Suppressor macrophage treated with lipopolysaccharide for 1 hour (primary cell): ENCODE measurements around the gene MRGPRG.

Experiments
- DNase-seq, 3 donors: peaks; one replicate each; pipeline ENCODE4 v3.0.0-alpha.2; 2020 to 2022

The MRGPRG gene

DNA sequence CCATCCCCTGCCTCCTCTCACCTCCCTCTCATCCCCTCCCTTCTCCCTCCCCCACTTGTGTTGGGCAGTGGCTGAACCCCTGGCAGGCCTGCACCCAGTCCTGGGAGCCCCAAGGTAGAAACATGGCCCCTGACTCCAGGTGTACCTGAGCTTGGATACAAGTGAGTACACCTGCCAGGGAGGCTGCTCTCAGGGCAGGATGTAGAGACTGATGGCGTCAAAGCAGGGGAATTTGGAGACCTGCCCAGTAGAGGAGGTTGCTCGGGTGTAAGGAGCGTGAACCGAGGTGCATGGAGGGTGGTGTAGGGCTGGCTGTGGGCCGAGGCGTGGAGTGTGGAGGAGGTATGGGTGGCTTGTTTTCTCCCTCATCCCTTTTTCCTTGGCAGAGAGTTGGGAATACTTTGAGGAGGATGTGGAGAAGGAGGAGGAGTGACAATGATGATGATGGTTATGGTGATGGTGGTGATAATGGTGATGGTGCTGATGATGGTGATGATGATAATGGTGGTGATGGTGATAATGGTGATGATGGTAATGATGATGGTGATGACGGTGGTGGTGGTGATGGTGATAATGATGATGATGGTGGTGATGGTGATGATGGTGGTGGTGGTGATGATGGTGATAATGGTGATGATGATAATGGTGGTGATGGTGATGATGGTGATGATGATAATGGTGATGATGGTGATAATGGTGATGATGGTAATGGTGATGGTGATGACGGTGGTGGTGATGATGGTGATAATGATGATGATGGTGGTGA, 12.3 kb downstream of the MRGPRG start:
- no peak for DNase-seq

DNA sequence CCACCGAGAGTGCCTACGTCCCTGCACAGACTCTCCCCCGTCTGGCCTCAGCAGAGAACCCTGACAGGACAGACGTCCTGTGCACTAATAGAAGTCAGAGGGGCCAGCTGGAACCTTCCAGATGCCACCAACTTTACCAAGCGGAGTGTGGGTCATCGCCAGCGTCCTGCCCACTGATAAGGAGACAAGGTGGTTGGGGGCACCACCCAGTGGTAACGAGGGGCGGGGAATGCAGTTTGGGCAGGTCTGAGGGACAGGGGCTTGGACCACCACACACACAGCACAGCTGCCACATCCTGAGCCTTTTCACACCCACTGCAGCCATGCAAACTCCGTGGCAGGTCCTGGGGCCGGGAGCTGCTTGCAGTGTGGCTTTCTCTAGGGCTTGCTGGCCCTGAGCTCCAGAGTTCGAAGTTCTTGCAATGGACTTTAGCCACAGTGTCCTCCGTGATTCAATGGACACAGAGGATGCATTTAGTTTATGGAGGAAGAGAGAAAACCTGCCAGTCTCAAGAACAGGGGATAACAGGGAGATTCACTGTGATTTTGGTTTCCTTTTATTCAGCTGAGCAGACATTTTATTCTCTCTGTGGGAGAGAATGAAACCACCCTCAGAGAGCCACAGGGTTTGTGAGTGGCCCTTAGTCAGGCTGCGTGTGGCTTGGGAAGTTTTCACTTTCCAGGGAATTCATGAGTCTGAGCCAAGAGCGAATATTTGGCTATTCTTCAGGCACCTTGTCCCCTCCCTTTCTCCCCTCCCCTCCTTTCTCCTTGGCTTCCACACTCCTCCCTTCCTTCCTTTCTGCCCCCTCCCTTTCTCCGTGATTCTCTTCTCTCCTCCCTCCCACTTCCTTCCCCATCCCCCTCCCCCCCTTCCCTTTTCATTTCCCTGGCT, 13.1 kb downstream of the MRGPRG start:
- DNase-seq, result peak; percentile 25 to 33 (median 27)

DNA sequence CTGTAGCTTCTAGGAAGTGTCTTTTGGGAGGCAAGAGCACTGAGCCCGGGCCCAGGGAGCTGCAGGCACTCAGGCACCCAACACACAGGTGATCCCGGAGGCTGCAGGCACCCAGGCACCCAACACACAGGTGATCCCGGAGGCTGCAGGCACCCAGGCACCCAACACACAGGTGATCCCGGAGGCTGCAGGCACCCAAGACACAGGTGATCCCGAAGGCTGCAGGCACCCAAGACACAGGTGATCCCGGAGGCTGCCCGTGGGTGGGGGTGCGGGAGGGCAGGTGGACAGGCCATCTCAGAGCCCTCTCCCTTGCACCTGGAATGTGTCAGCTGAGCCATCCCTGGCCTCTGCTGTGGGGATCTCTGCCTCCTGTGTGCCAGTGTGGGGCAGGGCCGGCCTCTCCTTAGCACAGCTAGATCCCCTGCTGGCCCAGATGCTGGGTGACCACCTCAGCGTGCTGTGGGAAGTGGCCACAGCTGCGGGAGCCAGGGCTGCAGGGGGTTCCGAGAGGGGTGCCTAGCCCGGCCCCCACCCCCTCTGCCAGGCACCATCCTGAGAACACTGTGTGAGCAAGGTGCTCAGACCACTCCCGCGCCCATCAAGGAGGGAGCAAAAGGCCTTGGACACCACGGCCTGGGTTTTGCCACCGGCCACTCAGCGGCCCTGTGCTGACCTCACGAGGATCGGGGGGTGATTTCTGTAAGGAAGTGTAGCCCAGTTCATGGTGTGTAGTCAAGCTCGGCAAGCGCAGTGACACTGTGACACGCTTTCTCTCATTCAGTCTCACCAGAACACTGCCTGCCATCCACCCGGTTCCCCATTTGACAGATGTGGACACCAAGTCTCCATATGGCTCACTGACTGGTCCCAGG, 14.2 kb downstream of the MRGPRG start:
- DNase-seq, result no peak

DNA sequence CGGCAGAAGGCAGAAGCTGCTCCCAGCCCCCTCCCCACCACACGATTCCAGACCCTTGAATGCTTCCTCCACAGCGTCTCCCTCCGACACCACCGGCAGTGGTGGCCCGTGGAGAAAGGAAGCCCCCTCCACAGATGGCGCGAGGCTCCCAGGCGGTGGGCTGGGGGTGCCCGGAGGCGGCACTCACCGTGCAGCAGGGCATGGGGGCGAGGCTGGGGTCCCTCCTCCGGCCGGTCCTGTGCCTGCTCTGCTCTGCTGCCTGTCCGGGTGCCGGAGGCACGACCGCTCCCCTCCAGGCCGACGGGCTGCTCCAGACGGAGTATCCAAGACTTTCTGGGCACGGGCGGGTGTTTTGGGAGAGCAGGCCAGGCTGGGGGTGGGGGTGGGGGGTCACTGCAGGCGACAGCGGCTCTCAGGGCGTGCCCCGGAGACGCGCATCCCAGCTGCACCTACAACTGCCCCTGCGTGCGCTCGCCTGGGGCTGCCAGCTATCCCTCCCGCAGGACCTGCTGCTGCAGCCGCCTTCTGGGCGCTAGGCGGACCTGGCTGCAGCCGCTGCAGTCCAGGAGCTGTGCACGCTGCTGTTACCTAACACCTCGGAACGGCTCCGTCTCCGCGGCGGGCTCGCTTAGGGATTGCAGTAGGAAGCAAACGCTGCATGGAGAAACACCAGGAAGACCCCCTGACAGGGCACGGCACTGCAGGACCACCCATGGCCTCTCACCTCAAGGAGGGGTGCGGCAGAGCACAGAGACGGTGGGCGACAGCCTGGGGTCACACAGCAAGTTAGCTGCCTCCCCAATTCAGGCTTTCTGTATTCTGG, 15.2 kb downstream of the MRGPRG start:
- DNase-seq, result no peak

DNA sequence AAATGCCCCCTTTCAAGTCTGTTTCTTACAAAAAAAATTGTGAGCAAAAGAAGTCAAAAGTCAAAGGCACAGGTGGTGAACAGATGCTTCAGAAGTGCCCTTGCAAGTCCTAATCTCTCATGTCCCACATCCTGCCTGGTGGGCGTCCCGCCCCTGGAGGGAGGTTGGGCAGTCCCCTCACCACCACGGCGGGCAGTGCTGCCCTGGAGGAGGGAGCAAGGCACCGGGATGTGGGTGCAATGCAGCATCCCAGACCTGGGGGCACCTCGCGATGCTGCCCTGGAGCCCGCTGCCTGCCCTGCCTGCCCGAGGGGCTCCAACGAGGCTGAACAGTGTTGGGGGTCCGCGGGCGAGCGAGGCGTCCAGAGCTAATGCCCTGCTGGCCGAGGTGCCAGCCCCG, 15.9 kb downstream of the MRGPRG start:
- no peak for DNase-seq

DNA sequence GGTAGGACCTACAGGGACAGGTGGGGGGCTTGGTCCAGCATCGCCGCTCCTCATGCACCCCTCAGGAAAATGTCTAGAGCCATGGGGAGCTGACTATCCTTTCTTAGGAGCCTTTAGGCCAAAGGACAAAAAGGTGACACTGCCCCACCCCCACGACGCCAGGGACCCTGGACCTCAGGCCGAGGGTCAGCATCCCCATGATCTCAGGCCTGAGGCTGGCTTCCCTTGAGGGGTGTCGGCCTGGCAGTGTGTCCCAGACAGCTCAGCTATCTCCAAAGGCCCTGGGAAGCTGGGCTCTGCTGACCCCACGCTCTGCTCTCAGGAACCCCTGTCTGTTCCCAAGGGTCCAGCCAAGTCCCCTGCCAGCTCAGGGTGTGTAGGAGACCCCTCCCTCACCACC, 16.3 kb downstream of the MRGPRG start:
- DNase-seq, result no peak

- no peak for DNase-seq
Observed at GRCh38 chr11:3201677-3202181, 16.9 kb downstream of the MRGPRG start.

- no peak for DNase-seq
Observed at GRCh38 chr11:3201112-3201581, 17.5 kb downstream of the MRGPRG start.

- no peak for DNase-seq
Observed at GRCh38 chr11:3200388-3201111, 18.1 kb downstream of the MRGPRG start.

GRCh38 chr11:3199537-3200295, 18.9 kb downstream of the MRGPRG start:
- DNase-seq, result no peak

DNA sequence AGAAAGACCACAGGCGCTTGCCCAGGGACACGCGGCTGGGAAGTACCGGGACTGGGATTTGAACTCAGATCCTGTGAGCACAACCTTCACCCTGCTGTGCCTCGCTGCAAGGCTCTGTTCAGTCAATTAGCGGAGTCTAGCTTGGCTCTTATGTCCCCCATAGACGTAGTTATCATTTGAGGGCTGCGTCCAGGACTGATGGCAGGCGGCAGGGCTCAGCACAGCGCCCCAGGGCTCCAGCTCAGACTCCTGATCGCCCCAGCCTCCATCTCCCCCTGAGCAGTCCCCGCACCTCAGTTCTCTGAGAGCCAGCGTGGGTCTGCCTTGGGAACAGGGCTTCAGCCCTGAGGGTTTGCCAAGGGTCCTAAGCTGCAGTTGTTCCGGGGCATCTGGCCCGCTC, 19.8 kb downstream of the MRGPRG start:
- DNase-seq, result no peak

DNA sequence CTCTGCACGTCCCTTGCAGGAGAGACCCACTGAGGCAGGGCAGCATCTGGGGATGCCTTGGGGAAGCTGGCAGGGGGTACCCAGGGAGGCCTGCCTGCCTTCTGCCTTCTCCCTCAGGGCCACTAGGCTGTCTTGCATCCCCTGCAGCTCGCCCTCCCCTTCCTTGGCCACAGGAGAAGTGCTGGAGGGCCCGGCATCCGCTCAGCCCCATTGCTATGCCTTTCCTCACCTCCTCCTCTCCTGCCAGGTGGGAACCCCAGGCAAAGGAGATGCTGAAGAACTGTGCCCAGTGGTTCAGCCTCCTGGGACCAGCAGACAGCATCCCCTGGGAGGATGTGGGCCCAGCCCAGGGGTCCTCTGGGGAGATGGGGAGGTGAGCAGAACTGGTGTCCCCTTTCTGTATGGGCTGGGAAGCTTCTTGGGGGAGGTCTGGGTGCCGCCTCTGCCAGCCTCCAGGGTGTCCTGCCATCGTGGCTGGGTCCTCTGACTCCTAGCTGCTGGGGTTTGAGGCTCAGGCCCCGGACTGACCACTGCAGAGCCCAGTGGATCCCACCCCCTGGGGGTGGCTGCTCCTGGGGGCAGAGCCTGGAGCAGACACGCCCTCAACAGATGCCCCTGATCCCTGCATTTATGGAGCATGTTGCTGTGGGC, 20.6 kb downstream of the MRGPRG start:
- no peak for DNase-seq

- DNase-seq, result no peak
Observed at GRCh38 chr11:3197044-3197695, 21.4 kb downstream of the MRGPRG start.

GRCh38 chr11:3196161-3197043, 22.2 kb downstream of the MRGPRG start:
- no peak for DNase-seq

DNA sequence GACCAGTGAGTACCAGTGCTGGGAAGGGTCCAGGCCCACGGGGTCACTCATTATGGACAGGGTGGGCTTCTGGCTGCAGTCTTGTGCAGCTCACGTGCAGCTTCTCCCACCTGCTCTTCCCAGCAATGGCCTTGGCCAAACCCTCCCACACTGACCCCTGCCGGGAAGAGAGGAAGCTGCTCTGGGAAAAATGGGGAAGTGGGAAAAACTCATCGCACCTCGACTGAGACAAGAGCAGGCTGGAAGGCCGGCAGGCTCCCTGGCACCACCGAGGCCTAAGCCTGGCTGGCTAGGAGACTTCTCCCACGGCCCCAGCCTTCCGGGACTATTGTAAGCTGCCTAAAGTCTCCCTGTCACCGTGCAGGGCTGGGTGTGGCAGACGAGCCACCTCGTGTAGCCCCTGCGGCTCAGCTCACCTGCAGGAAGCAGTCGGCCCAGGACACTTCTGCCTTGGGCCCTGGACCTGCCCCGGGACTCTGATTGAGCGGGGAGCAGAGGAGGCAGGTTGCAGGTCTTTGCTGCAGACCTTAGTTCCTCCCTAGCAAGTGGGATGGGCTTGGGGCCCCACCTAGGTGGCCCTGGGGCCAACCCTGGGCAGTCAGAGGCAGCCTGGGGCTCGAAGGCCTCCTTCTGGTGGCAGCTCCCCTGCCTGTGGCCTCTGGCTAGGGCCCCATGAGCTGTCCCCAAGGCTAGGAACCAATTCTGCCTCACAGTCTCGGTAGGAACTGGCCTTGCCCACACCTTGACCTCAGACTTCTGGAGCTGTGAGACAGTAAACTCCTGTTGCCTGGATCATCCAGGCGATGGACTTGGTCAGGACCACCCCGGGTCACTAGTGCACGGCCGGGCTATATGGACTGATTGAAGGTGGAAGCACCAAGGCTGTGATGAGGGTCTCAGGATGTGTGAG, 23.1 kb downstream of the MRGPRG start:
- peak; percentile 70 to 78 (median 73) for DNase-seq

DNA sequence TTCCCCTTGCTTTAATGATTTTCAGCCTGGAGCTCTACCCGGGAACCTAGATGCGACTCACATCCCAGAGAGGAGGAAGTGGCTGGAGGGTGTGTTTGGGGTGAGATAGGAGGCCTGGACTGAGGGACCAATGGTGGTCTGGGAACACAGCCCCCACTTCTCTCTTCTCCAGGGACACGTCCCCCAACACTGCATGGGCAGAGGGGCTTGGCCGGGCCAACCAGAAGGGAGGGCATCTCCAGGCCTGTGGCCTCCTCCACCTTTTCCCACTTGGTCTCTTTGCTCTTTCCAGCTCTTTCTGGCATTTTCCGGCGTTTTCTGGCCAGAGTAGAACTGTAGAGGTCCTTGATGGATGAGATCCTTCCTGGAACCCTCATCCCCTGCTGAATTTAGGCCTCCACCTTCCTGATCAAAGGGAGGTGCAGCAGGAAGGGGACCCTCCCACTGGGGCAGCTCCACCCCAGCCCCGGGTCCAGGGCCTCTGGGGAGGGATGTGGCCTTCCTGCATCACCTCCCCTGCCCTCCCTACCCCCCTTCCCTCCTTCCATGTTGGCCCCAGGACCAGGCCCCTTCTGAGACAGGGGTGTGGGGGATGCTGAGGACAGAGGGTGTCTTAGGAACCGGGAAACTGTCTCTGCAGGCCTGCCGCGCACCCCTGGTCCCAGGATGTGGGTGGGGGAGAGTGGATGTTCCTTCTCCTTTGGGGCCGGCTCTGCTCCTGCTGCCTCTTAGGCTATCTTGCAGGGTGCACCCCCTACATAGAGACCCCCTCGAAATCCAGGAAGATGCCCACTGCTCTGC, 24.4 kb downstream of the MRGPRG start:
- DNase-seq, result no peak
